ENCODE data around the gene PODN. TPM values are rescaled to one million over a fixed set of nuclear protein-coding genes. Genes with fewer than 3 reads are reported as not detected.
A peak's percentile ranks its signal among the peaks of the same experiment; 100 is the strongest.

PODN gene
- total RNA-seq, 1 experiment from 2014 or later = 0.23 TPM

GRCh38 chr1:53085405-53085804 is 23.4 kb downstream of the PODN start:
- H3K27me3 ChIP-seq (ENCODE audit: control insufficient read depth, insufficient read depth, low read length) = no peaks in the 10 kb centered on the region
- BruUV-seq (replicated peaks) = no TSS peak
- ATAC-seq = no peak
- no peaks in the 10 kb centered on the region for H3K4me1 ChIP-seq (ENCODE audit: control insufficient read depth, insufficient read depth, low read length)
- no peak overlapping the region for H3K4me3 ChIP-seq (ENCODE audit: low read depth in 2 of 2, low read length in 2 of 2)
- DNase-seq (ENCODE audit: low read depth, low spot score) = no peak
- POLR2A ChIA-PET = no interaction called here
- TF ChIP-seq TCF7L2 (IDR thresholded peaks at IDR 0.05; ENCODE audit: low read depth, low read length) = no peak
- no peak for TF ChIP-seq POLR2AphosphoS5 (IDR thresholded peaks at IDR 0.05; ENCODE audit: low read depth, low read length)
- TF ChIP-seq, protein P1, sequence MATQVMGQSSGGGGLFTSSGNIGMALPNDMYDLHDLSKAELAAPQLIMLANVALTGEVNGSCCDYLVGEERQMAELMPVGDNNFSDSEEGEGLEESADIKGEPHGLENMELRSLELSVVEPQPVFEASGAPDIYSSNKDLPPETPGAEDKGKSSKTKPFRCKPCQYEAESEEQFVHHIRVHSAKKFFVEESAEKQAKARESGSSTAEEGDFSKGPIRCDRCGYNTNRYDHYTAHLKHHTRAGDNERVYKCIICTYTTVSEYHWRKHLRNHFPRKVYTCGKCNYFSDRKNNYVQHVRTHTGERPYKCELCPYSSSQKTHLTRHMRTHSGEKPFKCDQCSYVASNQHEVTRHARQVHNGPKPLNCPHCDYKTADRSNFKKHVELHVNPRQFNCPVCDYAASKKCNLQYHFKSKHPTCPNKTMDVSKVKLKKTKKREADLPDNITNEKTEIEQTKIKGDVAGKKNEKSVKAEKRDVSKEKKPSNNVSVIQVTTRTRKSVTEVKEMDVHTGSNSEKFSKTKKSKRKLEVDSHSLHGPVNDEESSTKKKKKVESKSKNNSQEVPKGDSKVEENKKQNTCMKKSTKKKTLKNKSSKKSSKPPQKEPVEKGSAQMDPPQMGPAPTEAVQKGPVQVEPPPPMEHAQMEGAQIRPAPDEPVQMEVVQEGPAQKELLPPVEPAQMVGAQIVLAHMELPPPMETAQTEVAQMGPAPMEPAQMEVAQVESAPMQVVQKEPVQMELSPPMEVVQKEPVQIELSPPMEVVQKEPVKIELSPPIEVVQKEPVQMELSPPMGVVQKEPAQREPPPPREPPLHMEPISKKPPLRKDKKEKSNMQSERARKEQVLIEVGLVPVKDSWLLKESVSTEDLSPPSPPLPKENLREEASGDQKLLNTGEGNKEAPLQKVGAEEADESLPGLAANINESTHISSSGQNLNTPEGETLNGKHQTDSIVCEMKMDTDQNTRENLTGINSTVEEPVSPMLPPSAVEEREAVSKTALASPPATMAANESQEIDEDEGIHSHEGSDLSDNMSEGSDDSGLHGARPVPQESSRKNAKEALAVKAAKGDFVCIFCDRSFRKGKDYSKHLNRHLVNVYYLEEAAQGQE (IDR thresholded peaks at IDR 0.05; ENCODE audit: insufficient read depth in 1 of 2, low read depth in 2 of 2, low read length in 1 of 2) = no peak
- no peak for TF ChIP-seq CTCF (IDR thresholded peaks at IDR 0.05)
- TF ChIP-seq SIN3A (IDR thresholded peaks at IDR 0.05; ENCODE audit: borderline replicate concordance, insufficient read depth, low read depth, low read length) = no peak
- CTCF ChIA-PET = no interaction called here
- H3K9me3 ChIP-seq (ENCODE audit: control insufficient read depth, insufficient read depth, low read depth, low read length) = no peaks in the 10 kb centered on the region
- H3K27ac ChIP-seq (ENCODE audit: low read length) = no peak overlapping the region
- intact Hi-C loops (cut with micrococcal nuclease; ENCODE audit: unreplicated experiment) = no loop called here
- H3K36me3 ChIP-seq (ENCODE audit: control insufficient read depth, insufficient read depth, low read length) = no peaks in the 10 kb centered on the region
- in situ Hi-C loops (cut with HindIII; ENCODE audit: low pct_unique_long_range_greater_than_20kb, low sequenced_read_pairs) = no loop called here

DNA sequence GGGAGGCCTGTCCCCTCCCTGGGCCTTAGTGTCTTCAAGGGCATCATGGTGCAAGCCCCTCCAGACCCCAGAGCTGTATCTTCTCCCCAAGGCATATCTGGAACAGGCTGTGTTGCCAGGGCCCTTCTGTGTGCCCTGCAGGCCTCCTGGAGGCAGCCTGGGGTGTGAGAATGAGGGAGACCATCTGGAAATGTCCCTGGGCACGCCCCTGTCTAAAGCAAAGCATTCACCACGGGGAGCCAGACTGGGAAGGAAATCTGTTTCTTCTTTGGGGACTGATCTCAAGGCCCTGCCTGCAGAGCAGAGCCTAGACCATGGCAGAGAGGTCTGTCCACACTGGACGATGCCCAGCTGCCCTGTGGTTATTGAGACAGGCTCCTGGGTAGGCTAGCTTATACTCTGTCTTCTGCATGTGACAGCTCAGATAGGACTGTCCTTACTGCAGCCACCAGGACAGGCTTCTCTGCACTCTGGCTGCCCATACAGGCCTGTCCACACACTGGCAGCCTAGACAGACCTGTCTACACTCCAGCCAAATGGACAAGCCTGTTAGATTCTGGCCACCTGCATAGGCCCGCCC is 24.6 kb downstream of the PODN start:
- BruUV-seq (replicated peaks) = no TSS peak
- CTCF ChIA-PET = no interaction called here
- H3K27ac ChIP-seq (ENCODE audit: low read length) = no peak overlapping the region
- no peaks in the 10 kb centered on the region for H3K36me3 ChIP-seq (ENCODE audit: control insufficient read depth, insufficient read depth, low read length)
- no peaks in the 10 kb centered on the region for H3K9me3 ChIP-seq (ENCODE audit: control insufficient read depth, insufficient read depth, low read depth, low read length)
- H3K27me3 ChIP-seq (ENCODE audit: control insufficient read depth, insufficient read depth, low read length) = no peaks in the 10 kb centered on the region
- TF ChIP-seq POLR2AphosphoS5 (IDR thresholded peaks at IDR 0.05; ENCODE audit: low read depth, low read length) = no peak
- TF ChIP-seq, protein P1 (IDR thresholded peaks at IDR 0.05; ENCODE audit: insufficient read depth in 1 of 2, low read depth in 2 of 2, low read length in 1 of 2) = no peak
- TF ChIP-seq TCF7L2 (IDR thresholded peaks at IDR 0.05; ENCODE audit: low read depth, low read length) = no peak
- TF ChIP-seq SIN3A (IDR thresholded peaks at IDR 0.05; ENCODE audit: borderline replicate concordance, insufficient read depth, low read depth, low read length) = no peak
- no peak for TF ChIP-seq CTCF (IDR thresholded peaks at IDR 0.05)
- POLR2A ChIA-PET = no interaction called here
- no peak overlapping the region for H3K4me3 ChIP-seq (ENCODE audit: low read depth in 2 of 2, low read length in 2 of 2)
- DNase-seq (ENCODE audit: low read depth, low spot score) = no peak
- intact Hi-C loops (cut with micrococcal nuclease; ENCODE audit: unreplicated experiment) (no loop called here), in situ Hi-C loops (cut with HindIII; ENCODE audit: low pct_unique_long_range_greater_than_20kb, low sequenced_read_pairs) (no loop called here)
- H3K4me1 ChIP-seq (ENCODE audit: control insufficient read depth, insufficient read depth, low read length) = peaks cover 4% of the 10 kb centered on the region; the same call in 1 of the 2 replicates
- ATAC-seq = peak; percentile 19; the same call in 1 of the 2 replicates

Measured in Panc1 (cell line).